GM19468 (cell line): ENCODE data around the gene KCTD19.

Experiments
- ATAC-seq: cut with Tn5 transposase; IDR thresholded peaks from one replicate; pipeline ENCODE4 v1.9.1; 2021; ENCODE audit warnings: mild to moderate bottlenecking, moderate library complexity, moderate number of reproducible peaks; ENCODE audit not compliant: unreplicated experiment; ENCODE audit errors: extremely low read depth

The KCTD19 gene

GRCh38 chr16:67246081-67246755 lies 80.3 kb downstream of the KCTD19 start:
- ATAC-seq = no peak

DNA sequence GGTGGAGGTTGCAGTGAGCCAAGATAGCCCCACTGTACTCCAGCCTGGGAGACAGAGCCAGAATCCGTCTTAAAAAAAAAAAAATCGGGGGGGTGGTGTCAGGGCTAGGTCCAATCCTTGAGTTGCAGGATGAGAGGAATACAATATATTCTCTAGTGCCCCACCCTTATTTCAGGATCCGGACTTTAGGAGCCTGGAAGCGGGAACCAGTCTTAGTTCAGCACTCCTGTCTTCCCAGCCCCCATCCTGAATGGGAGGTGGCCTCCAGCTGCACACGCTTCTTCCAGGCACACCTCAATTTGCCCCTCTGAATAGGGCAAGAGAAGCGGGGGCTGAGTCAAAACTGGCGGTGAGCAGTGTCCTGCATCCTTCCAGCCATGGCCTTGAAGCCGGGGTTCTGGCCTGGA lies 80.9 kb downstream of the KCTD19 start:
- no peak for ATAC-seq

GRCh38 chr16:67245186-67245585 lies 81.4 kb downstream of the KCTD19 start:
- ATAC-seq = no peak

DNA sequence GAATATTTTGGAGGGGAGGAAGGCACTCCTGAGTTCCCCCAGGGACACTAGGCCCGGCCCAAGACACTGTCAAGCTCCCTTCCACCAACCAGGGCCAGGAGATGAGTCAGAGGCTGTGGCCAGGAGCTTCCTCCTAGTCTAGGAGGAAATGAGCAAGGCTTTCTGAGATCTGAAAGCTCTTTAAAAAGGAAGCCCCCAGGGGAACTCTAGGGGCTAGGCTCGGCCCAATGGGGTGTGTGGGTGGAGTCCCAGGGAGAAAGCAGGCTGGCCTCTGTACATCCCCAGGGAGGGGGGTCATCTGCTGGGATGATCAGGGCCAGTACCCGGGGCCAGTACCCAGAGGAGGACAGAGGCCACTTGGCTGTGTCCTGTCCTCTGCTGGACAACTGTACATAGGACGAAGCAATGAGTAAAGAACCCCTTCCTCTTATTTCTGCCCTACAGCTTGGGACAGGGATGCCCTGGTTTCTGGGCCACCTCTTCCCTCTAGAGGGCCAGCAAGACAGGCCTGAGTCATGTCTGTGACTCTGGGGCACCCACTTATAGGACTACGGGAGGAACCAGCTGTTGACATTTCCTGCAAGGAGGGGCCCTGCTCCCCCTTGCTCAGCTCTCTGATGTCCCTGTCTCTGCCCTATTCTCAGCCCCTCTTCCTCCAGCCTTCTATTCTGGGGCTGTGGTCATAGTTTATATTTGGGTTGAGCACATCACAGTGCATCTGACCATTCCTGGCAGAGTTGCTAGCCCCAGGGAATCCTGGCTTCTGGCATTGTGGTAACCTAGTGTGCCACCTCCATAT lies 82.0 kb downstream of the KCTD19 start:
- ATAC-seq = no peak

DNA sequence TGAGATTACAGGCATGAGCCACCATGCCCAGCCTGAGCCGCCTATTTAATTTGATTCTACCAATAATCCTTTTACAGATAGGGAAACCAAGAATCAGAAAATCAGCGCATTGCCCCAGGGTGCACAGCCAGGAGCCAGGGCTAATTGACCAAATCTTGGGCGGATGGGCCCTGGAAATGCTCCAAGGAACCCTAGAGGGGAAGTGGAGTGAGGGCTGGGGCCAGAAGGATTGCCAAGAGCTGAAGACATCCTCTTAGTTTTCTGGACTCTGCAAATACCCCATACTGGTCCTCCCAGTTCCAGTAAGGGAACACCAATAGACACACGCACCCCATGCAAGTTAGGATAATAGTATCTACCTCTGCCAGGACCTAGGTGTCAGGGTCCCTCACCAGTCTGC lies 83.1 kb downstream of the KCTD19 start:
- no peak for ATAC-seq

GRCh38 chr16:67242138-67242730 lies 84.3 kb downstream of the KCTD19 start:
- ATAC-seq = no peak

DNA sequence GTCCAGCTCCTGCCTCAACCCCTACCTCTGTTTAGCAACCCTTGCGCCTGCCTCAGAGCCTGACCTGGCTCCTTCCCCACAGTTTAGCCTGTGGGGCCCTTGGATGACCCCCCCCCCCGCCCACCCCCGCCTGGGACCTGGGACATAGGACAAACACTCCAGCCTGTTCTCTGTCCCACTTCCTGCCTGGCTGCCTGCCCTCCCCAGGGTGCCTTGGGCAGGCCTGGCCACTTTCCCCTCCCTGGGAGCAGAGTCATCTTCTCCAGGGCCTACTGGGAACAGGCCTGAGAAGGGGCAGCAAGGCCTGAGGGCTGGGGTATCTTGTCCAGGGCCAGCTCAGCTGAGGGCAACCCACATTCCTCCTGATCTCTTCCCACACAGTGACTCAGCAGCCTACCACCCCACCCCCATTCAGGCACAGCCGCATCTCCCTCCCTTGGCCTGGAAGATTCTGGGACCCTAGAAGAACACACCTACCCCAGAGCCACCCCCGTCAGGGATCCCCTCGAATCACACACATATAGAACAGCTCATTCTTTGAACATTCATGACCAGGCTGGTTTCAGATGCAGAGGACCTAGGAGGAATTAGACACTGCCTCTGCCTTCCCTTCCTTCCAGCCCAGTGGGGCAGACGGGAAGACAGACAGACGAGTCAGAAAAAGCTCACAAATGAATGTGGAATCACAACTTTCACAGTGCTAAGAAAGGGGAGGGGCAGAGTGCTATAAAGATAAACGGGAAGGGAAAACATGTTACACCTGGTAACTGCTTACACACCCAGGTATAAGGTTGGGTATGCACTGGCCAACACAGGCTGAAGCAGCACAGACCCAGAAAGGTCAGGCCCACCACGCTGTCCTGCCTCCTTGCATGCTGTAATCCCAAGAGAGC lies 85.3 kb downstream of the KCTD19 start:
- no peak for ATAC-seq

DNA sequence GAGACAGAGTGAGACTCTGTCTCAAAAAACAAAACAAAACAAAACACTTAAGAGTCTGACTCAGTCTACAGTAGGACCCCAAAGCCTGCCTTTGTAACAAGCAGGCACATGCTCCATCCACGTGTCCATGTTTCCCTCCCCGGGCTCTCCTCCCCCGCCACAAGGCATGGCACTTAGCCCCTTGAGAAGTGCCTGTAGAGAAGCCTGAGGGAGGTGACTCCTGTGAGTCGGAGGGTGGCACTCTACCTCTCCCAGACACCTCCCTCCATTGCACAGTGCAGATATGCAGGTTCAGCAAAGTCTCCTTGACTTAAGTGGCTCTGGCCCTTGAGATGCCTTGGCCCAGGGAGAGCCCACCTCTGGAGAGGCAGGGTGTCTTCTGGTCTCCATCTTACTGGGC lies 86.0 kb downstream of the KCTD19 start:
- ATAC-seq = no peak
